ENCODE data around the gene TXNRD2. TPM values are rescaled to one million over a fixed set of nuclear protein-coding genes. Genes with fewer than 3 reads are reported as not detected.

TXNRD2 gene
- total RNA-seq, 2 donors from 2014 or later: 22.3 to 29.5 TPM

DNA sequence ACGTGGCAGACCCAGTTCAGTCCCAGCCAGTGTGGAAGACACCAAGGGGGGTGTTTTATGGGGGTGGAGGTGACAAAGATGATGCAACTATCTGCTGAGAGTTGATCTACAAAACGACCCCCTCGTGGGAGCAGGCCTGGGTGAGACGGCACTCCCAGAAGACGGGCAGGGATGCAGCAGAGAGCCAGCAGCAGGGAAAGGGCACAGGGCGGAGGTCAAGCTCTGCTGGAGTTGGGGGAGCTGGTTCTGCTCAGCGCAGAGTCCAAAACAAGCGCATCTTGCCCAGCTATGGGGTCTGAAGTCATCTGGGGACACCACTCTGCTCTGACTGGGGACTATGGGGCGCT lies 90.9 kb downstream of the TXNRD2 start:
- no peak for DNase-seq
- H3K4me3 ChIP-seq: no peak overlapping the region
- H3K4me1 ChIP-seq: peaks cover 14% of the 10 kb centered on the region
- H3K27ac ChIP-seq: no peak overlapping the region
- no peaks in the 10 kb centered on the region for H3K27me3 ChIP-seq
- no peaks in the 10 kb centered on the region for H3K36me3 ChIP-seq
- intact Hi-C loops (cut with DNase I): no loop called here
- no peak overlapping the region for H3K9ac ChIP-seq (ENCODE audit: low read depth in 2 of 2, low read length in 2 of 2)
- H3K9me3 ChIP-seq: no peaks in the 10 kb centered on the region
- TF ChIP-seq, protein P1, sequence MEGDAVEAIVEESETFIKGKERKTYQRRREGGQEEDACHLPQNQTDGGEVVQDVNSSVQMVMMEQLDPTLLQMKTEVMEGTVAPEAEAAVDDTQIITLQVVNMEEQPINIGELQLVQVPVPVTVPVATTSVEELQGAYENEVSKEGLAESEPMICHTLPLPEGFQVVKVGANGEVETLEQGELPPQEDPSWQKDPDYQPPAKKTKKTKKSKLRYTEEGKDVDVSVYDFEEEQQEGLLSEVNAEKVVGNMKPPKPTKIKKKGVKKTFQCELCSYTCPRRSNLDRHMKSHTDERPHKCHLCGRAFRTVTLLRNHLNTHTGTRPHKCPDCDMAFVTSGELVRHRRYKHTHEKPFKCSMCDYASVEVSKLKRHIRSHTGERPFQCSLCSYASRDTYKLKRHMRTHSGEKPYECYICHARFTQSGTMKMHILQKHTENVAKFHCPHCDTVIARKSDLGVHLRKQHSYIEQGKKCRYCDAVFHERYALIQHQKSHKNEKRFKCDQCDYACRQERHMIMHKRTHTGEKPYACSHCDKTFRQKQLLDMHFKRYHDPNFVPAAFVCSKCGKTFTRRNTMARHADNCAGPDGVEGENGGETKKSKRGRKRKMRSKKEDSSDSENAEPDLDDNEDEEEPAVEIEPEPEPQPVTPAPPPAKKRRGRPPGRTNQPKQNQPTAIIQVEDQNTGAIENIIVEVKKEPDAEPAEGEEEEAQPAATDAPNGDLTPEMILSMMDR (IDR thresholded peaks at IDR 0.05): no peak

DNA sequence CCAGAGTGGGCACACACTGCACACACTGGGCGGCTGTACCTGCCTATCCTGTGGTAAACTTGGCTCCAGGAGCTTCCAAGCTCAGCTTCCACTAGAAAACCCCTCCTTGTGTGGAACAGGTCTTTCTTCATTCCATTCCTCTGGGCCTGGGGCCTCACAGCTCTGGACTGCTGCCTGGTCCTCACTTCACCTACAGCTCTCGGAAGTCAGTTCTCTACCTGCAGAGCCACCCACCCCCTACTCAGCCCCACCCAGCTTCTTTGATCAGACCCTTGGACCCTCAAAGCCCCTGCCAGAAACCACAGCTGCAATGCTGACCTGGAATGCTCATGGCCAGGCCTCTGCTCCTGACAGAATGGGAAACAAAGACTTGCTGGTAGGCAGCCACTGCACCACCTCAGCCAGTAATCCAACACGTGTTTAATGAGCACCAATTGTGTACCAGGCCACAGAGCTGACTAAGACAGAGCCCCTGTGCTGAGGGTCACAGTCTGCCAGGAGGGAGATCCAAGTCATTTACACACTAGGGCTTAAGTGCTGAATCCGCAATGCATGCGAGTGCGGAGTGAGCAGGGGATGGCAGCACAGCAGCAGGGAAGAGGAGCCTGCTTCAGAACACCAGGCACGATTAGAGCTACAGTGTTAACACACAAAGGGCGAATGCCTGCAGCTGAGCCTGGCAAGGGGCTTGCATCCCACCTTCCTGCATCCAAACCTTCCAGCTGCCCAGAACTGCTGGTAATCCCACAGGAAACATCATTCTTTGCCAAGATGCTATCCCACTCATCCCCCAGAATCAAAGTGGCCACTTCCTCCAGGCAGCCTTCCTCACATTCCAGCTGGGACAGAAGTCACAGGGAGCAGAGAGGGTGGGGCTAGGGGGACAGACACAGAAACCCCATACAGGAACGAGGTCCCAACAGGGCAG lies 91.5 kb downstream of the TXNRD2 start:
- Histone ChIP-seq H3K4me3 (no peak overlapping the region), H3K27ac (no peak overlapping the region), H3K27me3 (no peaks in the 10 kb centered on the region), H3K9ac (ENCODE audit: low read depth in 2 of 2, low read length in 2 of 2) (no peak overlapping the region), H3K4me1 (peaks cover 12% of the 10 kb centered on the region), H3K9me3 (no peaks in the 10 kb centered on the region), H3K36me3 (no peaks in the 10 kb centered on the region)
- no peak for DNase-seq
- TF ChIP-seq, protein P1 (IDR thresholded peaks at IDR 0.05): no peak
- intact Hi-C loops (cut with DNase I): no loop called here

DNA sequence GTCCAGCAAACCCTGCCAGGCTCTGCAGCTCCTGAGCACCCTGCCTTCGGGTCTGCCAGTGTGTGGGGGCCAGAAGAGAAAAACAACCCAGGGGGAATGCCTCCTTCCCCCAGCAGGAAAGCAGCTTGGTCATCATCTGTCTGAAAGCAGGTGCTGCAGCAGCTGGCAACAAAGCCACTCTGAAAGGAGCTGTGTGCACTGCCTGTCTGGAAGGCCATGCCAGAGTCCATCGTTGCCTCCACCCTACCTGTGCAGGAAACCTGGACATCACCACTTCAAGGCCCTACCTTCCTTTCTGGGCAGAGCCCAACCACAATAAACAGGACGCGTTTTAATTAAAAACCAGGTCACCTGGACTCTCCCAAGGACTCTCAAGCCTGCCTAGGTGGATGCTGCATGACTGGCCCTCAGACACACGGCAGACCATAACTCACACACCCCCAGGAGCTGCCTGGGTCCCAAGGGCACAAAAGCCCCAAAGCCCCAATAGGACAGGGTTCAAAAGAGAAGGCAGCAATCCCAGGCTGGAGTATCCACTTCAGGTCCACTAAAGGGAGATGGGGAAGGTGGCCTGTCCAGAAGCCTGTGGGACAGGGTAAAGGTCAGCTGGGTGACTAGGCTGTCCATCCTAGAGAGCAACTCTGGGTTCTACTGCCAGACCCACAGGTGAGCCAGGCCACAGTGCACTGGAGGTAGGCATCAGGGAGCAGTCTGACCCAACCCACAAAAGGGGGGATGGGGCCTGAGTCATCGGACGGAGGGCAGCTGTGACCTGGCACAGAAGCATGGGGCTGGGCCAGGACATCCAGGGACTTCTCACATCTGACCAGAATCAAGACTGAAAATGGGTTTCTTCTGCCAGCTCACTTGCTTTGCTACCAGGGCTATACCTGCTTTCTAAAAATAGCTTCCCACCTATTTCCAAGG lies 93.1 kb downstream of the TXNRD2 start:
- TF ChIP-seq, protein P1 (IDR thresholded peaks at IDR 0.05): no peak
- peak; percentile 24 for DNase-seq
- peaks cover 10% of the 10 kb centered on the region for H3K4me1 ChIP-seq
- no peak overlapping the region for H3K4me3 ChIP-seq
- H3K27me3 ChIP-seq: no peaks in the 10 kb centered on the region
- H3K27ac ChIP-seq: no peak overlapping the region
- no peak overlapping the region for H3K9ac ChIP-seq (ENCODE audit: low read depth in 2 of 2, low read length in 2 of 2)
- H3K36me3 ChIP-seq: no peaks in the 10 kb centered on the region
- intact Hi-C loops (cut with DNase I): no loop called here
- H3K9me3 ChIP-seq: no peaks in the 10 kb centered on the region

DNA sequence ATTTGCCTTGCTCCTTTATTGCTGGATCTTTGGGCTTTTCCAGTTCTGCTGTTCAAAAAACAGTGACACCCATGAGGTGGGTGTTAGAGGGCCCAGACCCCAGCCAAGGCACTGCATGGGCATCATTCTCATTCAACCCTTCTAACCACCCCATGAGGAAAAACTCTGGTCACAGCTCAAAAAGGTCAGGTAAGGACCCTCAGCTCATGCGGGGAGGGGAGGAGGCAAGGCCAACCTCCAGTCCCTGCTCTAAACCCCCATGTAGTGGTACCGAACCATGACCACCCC lies 94.3 kb downstream of the TXNRD2 start:
- H3K9me3 ChIP-seq: no peaks in the 10 kb centered on the region
- no peak for DNase-seq
- H3K27ac ChIP-seq: no peak overlapping the region
- TF ChIP-seq, protein P1 (IDR thresholded peaks at IDR 0.05): no peak
- no peak overlapping the region for H3K9ac ChIP-seq (ENCODE audit: low read depth in 2 of 2, low read length in 2 of 2)
- no peak overlapping the region for H3K4me3 ChIP-seq
- H3K27me3 ChIP-seq: no peaks in the 10 kb centered on the region
- no peaks in the 10 kb centered on the region for H3K36me3 ChIP-seq
- intact Hi-C loops (cut with DNase I): no loop called here
- H3K4me1 ChIP-seq: no peaks in the 10 kb centered on the region

DNA sequence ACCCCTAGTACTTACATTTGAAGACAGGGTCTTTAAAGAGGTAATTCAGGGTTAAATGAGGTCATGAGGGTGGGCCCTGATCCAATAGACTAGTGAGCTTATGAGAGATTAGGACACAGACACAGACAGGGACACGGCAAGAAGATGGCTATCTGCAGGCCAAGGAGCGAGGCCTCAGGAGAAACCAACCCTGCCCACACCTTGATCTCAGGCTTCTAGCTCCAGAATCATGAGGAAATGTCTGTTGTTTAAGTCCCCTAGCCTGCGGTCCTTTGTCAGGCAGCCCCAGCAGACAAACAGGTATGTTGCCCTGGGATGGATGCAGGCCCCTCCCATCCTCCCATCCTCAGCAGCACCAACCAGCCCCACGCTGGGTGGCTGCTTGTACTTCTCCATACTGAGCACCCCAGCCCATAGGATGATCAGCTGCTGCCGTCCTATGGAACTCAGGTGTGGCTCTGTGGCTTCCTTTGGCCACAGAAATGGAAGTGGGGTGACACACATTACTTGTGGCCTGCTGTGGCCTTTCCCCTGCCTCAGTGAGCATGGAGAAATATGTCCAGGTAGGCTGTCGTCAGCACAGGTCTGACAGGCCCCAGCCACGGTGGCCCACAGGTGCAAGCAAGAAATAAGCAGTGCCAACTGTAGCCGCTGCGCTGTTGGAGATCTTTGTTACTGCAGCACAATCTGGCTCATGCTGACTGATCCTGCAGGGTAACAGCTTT lies 94.8 kb downstream of the TXNRD2 start:
- H3K4me1 ChIP-seq: no peaks in the 10 kb centered on the region
- H3K9ac ChIP-seq (ENCODE audit: low read depth in 2 of 2, low read length in 2 of 2): no peak overlapping the region
- TF ChIP-seq, protein P1 (IDR thresholded peaks at IDR 0.05): no peak
- H3K36me3 ChIP-seq: no peaks in the 10 kb centered on the region
- intact Hi-C loops (cut with DNase I): no loop called here
- no peak overlapping the region for H3K27ac ChIP-seq
- H3K4me3 ChIP-seq: no peak overlapping the region
- no peaks in the 10 kb centered on the region for H3K9me3 ChIP-seq
- no peaks in the 10 kb centered on the region for H3K27me3 ChIP-seq
- DNase-seq: no peak
